Measurements from ENCODE around the gene ANKRD31.
"Not testable (repeated sequence)": the region's sequence is repeated elsewhere in the genome, so short reads cannot be mapped to it uniquely, and the experiment has no call there.

ANKRD31 gene

GRCh38 chr5:75262271-75262670, 25.6 kb upstream of the ANKRD31 start:
- TF ChIP-seq CTCF (IDR thresholded peaks at IDR 0.05; ENCODE audit: unreplicated experiment in 3 of 3), result no peak
- H3K4me3 Mint-ChIP-seq, result peak overlapping the region in 2 of 3 experiments; percentile 5 to 13
- H3K27ac Mint-ChIP-seq, result peak overlapping the region; percentile 88 to 94 (median 93)
- H3K9me3 Mint-ChIP-seq, result no peaks in the 10 kb centered on the region
- H3K36me3 Mint-ChIP-seq (ENCODE audit: low read depth), result no peaks in the 10 kb centered on the region
- no peaks in the 10 kb centered on the region for H3K27me3 Mint-ChIP-seq (ENCODE audit: low read depth)
- peaks cover 5% of the 10 kb centered on the region for H3K4me1 Mint-ChIP-seq

- TF ChIP-seq CTCF (IDR thresholded peaks at IDR 0.05; ENCODE audit: unreplicated experiment in 3 of 3), result no peak
- peaks cover 8% of the 10 kb centered on the region for H3K9me3 Mint-ChIP-seq
- no peaks in the 10 kb centered on the region for H3K36me3 Mint-ChIP-seq (ENCODE audit: low read depth)
- no peaks in the 10 kb centered on the region for H3K27me3 Mint-ChIP-seq (ENCODE audit: low read depth)
- H3K4me1 Mint-ChIP-seq, result peaks cover 5% of the 10 kb centered on the region
- no peak overlapping the region for H3K4me3 Mint-ChIP-seq
- peak overlapping the region in 2 of 3 experiments; percentile 9 to 17 for H3K27ac Mint-ChIP-seq
Measured at GRCh38 chr5:75260708-75261107, 24.0 kb upstream of the ANKRD31 start.

- H3K4me3 Mint-ChIP-seq; H3K27me3 Mint-ChIP-seq (ENCODE audit: low read depth); H3K27ac Mint-ChIP-seq; H3K36me3 Mint-ChIP-seq (ENCODE audit: low read depth); H3K4me1 Mint-ChIP-seq: not testable (repeated sequence)
- peaks cover 19% of the 10 kb centered on the region for H3K9me3 Mint-ChIP-seq
Measured at GRCh38 chr5:75250452-75250851, 13.8 kb upstream of the ANKRD31 start.

GRCh38 chr5:75245023-75245422, 8.3 kb upstream of the ANKRD31 start:
- Mint-ChIP-seq H3K27ac (no peak overlapping the region), H3K4me3 (no peak overlapping the region), H3K9me3 (peaks cover 6% of the 10 kb centered on the region), H3K4me1 (no peaks in the 10 kb centered on the region), H3K36me3 (ENCODE audit: low read depth) (no peaks in the 10 kb centered on the region), H3K27me3 (ENCODE audit: low read depth) (no peaks in the 10 kb centered on the region)
- TF ChIP-seq CTCF (IDR thresholded peaks at IDR 0.05; ENCODE audit: unreplicated experiment in 3 of 3), result no peak

GRCh38 chr5:75243510-75243909, 6.8 kb upstream of the ANKRD31 start:
- Mint-ChIP-seq H3K27me3 (ENCODE audit: low read depth) (no peaks in the 10 kb centered on the region), H3K36me3 (ENCODE audit: low read depth) (no peaks in the 10 kb centered on the region), H3K4me1 (no peaks in the 10 kb centered on the region)

GRCh38 chr5:75243100-75243499, 6.4 kb upstream of the ANKRD31 start:
- H3K27ac Mint-ChIP-seq, result no peak overlapping the region
- H3K4me1 Mint-ChIP-seq, result no peaks in the 10 kb centered on the region
- TF ChIP-seq CTCF (IDR thresholded peaks at IDR 0.05; ENCODE audit: unreplicated experiment in 3 of 3), result no peak
- no peaks in the 10 kb centered on the region for H3K36me3 Mint-ChIP-seq (ENCODE audit: low read depth)
- H3K4me3 Mint-ChIP-seq, result no peak overlapping the region
- H3K27me3 Mint-ChIP-seq (ENCODE audit: low read depth), result no peaks in the 10 kb centered on the region
- H3K9me3 Mint-ChIP-seq, result no peaks in the 10 kb centered on the region

More at GRCh38 chr5:75243510-75243909, 6.8 kb upstream of the ANKRD31 start:
- H3K27ac Mint-ChIP-seq, result no peak overlapping the region
- no peak overlapping the region for H3K4me3 Mint-ChIP-seq
- no peaks in the 10 kb centered on the region for H3K9me3 Mint-ChIP-seq
- TF ChIP-seq CTCF (IDR thresholded peaks at IDR 0.05; ENCODE audit: unreplicated experiment in 3 of 3), result no peak

Data from nephron (organoid).